Ectodermal cell (in vitro differentiated cells): ENCODE results near the gene SIRPB1.
"Not testable (repeated sequence)": the region's sequence is repeated elsewhere in the genome, so short reads cannot be mapped to it uniquely, and the experiment has no call there.

Source experiments
- H3K27ac ChIP-seq: 2 replicates; pipeline ENCODE4 v1.7.0; 2013; ENCODE audit warnings: mild to moderate bottlenecking, low read depth, low read length; ENCODE audit not compliant: insufficient read depth, poor library complexity, severe bottlenecking
- H3K27me3 ChIP-seq: 2 replicates; pipeline ENCODE4 v1.7.0; 2013; ENCODE audit warnings: mild to moderate bottlenecking, low read length; ENCODE audit not compliant: insufficient read depth, control insufficient read depth, poor library complexity, severe bottlenecking
- H3K36me3 ChIP-seq: one replicate; pipeline ENCODE4 v1.7.0; 2013; ENCODE audit warnings: low read length; ENCODE audit not compliant: control insufficient read depth, insufficient read depth
- H3K4me1 ChIP-seq: one replicate; pipeline ENCODE4 v1.7.0; 2013; ENCODE audit warnings: low read length; ENCODE audit not compliant: control insufficient read depth, insufficient read depth
- H3K4me3 ChIP-seq: 2 replicates; pipeline ENCODE4 v1.7.0; 2013; ENCODE audit warnings: low read depth, low read length, control low read depth; ENCODE audit not compliant: insufficient read depth
- H3K9me3 ChIP-seq: 2 replicates; pipeline ENCODE4 v1.7.0; 2013; ENCODE audit warnings: mild to moderate bottlenecking, low read length, moderate library complexity; ENCODE audit not compliant: control insufficient read depth
- WGBS, 2 experiments: methylation state at CpG; one replicate each; pipeline ENCODE4 v1.1.7; 2013; ENCODE audit warnings: missing lambda C conversion rate in 2 of 2; 5-methylcytosine and 5-hydroxymethylcytosine counted together

SIRPB1 gene

DNA sequence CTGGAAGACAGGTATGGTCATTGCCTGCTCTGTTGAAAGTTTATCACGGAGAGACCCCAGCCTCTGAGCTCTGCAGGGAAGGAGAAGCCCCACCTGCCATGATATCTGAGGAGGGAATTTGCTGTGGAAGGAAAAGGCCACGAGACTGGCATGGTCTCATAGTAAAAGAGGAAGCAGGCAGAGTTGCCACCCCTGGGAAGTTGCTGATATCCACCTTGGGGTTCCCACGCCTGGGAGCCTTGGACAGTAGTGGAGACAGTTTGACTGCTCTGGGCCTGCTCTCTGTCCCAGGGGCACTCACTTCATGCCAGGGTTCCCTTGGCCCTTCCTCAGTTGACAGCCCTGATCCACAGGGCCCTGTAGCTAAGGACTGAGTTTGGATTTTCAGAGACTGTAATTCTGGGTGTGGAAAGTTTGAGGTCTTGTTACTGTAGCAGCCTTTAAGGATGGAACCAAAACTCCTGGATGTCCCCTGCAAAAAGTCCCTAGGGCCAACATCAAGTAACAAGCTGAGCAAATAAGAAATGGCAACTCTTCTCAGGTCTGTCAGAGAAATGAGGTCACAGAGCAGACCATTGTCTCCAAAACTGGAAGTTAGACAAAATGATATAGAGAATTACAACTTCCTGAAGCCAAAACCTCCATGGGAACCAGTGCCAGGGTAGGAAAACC, 6.9 kb upstream of the SIRPB1 start:
- no peak overlapping the region for H3K27ac ChIP-seq
- H3K4me3 ChIP-seq = no peak overlapping the region
- no peaks in the 10 kb centered on the region for H3K36me3 ChIP-seq
- 92 to 93% methylated on average over 3 of the region's 3 CpGs for WGBS, 2 experiments
- no peaks in the 10 kb centered on the region for H3K27me3 ChIP-seq
- H3K9me3 ChIP-seq = no peaks in the 10 kb centered on the region
- H3K4me1 ChIP-seq = no peaks in the 10 kb centered on the region

DNA sequence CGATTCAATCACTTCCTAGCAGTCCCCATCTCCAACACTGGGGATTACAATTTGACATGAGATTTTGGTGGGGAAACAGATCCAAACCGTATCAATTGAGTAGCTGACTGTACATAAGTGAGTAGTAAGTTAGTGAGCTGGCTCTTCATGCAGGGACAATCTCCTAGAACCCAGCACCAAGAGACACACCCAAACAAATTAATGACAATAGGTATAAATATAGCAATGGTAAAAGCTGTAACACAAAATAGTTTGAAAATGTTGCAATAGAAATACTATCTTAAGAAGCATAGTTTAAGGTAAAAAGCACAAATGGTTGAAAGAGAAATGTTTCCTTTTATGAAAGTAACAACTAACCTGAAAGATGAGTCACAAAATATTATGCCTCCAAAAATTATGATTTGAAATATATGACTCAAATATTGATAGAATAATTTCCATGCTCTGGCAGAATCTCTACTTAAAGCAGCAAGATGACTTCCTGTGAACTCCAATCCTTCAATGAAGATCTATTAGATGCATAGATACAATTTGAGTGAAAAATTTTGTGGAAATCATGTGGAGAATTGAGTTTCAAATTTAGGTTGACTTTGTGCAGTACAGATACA, 5.4 kb upstream of the SIRPB1 start:
- Histone ChIP-seq H3K36me3 (no peaks in the 10 kb centered on the region), H3K27me3 (no peaks in the 10 kb centered on the region), H3K4me1 (no peaks in the 10 kb centered on the region), H3K9me3 (no peaks in the 10 kb centered on the region), H3K4me3 (no peak overlapping the region), H3K27ac (no peak overlapping the region)
- WGBS, 2 experiments = 86 to 100% methylated on average over 2 of the region's 2 CpGs

DNA sequence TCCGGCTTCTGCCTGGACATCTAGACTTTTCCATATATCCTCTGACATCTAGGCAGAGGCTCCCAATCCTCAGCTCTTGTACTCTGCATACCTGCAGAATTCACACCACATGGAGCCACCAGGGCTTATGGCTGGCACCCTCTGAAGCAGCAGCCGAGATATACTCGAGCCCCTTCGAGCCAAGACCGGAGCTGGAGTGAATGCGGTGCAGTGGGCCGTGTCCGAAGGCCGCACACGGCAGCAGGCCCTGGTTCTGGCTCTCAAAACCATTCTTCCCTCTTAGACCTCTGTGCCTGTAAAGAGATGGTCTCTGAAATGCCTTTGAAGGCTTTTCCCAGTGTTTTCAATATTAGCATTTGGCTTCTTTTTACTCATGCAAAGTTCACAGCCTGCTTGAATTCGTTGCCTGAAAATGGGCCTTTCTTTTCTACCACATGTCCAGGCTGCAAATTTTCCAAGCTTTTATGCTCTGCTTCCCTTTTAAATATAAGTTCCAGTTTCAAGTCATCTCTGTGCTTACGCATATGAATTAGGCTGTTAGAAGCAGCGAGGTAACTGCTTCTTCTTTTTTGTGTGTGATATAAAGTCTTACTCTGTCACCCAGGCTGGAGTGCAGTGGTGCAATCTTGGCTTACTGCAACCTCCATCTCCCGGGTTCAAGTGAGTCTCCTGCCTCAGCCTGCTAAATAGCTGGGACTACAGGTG, 3.8 kb upstream of the SIRPB1 start:
- no peaks in the 10 kb centered on the region for H3K9me3 ChIP-seq
- H3K27ac ChIP-seq = no peak overlapping the region
- no peaks in the 10 kb centered on the region for H3K36me3 ChIP-seq
- H3K4me3 ChIP-seq = no peak overlapping the region
- no peaks in the 10 kb centered on the region for H3K27me3 ChIP-seq
- H3K4me1 ChIP-seq = no peaks in the 10 kb centered on the region
- 91 to 92% methylated on average over 14 of the region's 14 CpGs for WGBS, 2 experiments

DNA sequence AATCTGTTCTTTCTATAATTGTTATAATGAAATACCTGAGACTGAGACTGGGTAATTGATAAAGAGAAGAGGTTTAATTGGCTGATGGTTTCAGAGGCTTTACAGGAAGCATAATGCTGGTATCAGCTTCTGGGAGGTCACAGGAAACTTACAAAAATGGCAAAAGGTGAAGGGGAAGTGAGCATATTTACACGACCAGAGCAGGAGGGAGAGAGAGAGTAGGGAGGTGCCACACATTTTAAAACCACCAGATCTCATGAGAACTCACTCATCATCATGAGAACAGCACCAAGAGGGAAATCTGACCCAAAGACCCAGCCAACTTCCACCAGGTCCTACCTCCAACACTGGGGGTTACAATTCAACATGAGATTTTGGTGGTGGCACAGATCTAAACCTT, 2.6 kb upstream of the SIRPB1 start:
- 71% methylated on average over 1 of the region's 1 CpG; no CpG with 5 or more reads in 1 of the 2 experiments for WGBS, 2 experiments
- Histone ChIP-seq H3K4me3 (no peak overlapping the region), H3K27ac (no peak overlapping the region), H3K9me3 (no peaks in the 10 kb centered on the region), H3K36me3 (no peaks in the 10 kb centered on the region), H3K27me3 (no peaks in the 10 kb centered on the region), H3K4me1 (no peaks in the 10 kb centered on the region)

DNA sequence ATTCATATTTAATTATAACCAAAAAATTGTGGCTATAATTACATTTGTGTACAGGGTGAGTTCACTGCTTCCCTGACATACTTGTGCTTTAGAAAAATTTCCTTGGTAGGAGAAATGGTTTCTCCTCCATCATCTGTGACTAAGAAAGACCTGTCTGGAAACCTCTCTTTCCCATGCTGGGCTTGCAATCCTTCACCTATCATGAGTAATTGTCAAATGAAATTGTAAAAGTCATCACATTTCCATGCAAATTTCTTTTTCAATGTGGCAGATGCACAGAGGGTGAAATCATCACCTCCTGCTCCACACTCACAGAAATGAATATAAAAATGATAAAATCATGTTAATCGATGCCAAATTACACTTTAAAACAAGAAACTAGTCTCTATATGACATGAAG, 1.5 kb upstream of the SIRPB1 start:
- WGBS, 2 experiments = 90% methylated on average over 1 of the region's 1 CpG; no CpG with 5 or more reads in 1 of the 2 experiments

DNA sequence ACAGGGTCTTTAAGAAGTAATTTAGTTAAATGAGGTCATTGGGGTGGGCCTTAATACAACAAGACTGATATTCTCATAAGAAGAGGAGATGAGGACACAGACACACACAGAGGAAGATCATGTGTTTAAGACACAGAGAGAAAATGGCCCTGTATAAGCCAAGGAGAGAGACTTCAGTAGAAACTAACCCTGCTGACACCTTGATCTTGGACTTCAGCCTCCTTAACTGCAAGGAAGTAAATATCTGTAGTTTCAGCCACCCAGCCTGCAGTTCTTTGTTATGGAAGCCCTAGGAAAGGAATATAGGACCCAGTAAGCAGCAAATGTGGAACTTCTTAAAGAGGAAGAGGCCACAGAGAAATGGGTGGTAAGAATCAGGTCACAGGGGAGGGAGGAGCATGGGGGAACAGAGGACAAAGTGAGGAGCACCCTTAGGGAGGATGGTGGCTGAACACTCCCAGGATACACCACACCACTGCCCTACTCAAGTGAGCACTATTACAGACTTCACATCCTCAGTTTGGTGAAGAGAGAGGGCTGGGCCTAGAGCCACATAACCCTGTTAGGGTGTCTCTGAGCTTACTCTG, 762 bp downstream of the SIRPB1 start:
- Histone ChIP-seq H3K9me3 (no peaks in the 10 kb centered on the region), H3K27ac (no peak overlapping the region), H3K4me3 (no peak overlapping the region), H3K4me1 (no peaks in the 10 kb centered on the region), H3K27me3 (no peaks in the 10 kb centered on the region), H3K36me3 (no peaks in the 10 kb centered on the region)

More for the DNA sequence above, 1.5 kb upstream of the SIRPB1 start:
- Histone ChIP-seq H3K27ac (no peak overlapping the region), H3K27me3 (no peaks in the 10 kb centered on the region), H3K9me3 (no peaks in the 10 kb centered on the region), H3K36me3 (no peaks in the 10 kb centered on the region), H3K4me3 (no peak overlapping the region), H3K4me1 (no peaks in the 10 kb centered on the region)

DNA sequence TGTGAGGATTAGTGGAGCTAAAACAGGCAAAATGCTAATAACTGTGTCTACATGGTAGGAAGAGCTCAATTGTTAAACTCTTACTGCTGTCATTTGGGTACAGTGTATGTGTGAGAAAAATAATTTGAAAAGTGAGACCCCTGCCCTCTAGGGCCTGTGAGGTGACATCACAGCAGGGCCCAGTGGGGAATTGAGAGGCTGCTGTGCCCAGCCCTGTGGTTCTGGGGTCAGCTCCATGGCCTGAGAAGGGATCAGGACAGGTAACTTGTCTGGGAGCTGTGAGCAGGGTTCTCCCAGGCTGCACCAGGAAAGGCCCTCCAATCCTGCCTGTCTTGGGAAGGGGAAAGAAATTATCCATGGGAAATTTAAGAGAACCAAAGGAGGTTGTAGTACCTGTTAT, 1.3 kb downstream of the SIRPB1 start:
- Histone ChIP-seq H3K4me1 (no peaks in the 10 kb centered on the region), H3K27ac (no peak overlapping the region), H3K4me3 (no peak overlapping the region), H3K9me3 (no peaks in the 10 kb centered on the region), H3K27me3 (no peaks in the 10 kb centered on the region), H3K36me3 (no peaks in the 10 kb centered on the region)

DNA sequence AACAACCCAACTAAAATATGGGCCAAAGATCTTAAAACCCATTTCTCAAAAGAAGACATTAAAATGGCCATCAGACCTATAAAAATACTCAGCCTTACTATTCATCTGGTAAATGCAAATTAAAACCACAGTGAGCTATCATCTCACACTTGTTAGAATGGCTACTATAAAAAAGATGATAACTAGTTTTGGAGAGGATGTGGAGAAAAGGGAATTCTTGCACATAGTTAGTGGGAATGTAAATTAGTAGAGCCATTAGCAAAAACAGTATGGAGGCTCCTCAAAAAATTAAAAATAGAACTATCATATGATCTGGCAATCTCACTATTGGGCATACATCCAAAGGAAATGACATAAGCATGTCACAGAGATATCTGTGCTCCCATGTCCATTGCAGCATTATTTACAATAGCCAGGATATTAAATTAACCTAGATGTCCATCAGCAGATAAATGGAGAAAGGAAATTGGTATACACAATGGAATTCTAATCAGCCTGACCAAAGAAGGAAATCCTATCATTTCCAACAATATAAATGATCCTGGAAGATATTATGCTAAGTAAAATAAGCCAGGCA, 2.9 kb downstream of the SIRPB1 start:
- no peaks in the 10 kb centered on the region for H3K36me3 ChIP-seq
- no peak overlapping the region for H3K4me3 ChIP-seq
- no peaks in the 10 kb centered on the region for H3K4me1 ChIP-seq
- no peaks in the 10 kb centered on the region for H3K27me3 ChIP-seq
- no peaks in the 10 kb centered on the region for H3K9me3 ChIP-seq
- H3K27ac ChIP-seq = no peak overlapping the region

DNA sequence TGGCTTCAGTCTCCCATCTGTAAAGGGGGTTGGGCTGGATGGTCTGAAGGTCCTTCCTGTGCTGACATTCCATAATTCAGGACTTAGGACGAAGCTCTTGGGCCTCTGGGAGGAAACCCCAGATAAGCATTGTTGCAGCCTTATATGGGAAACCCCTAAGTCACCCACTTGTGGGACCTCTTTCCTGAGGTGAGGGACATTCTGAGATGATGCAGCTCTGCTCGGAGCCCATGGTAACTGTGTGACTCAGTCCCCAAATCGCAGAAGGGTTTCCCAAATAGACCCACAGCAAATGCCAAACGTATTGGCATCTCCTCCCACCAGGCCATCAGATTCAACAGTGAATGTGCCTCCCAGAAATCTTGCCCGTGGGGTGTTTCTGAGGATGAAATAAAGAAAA, 9.4 kb downstream of the SIRPB1 start:
- no CpG with 5 or more reads among the region's 5 CpGs for WGBS, 2 experiments
- not testable (repeated sequence) for H3K27ac ChIP-seq, H3K27me3 ChIP-seq, H3K36me3 ChIP-seq, H3K4me1 ChIP-seq, H3K9me3 ChIP-seq, H3K4me3 ChIP-seq

DNA sequence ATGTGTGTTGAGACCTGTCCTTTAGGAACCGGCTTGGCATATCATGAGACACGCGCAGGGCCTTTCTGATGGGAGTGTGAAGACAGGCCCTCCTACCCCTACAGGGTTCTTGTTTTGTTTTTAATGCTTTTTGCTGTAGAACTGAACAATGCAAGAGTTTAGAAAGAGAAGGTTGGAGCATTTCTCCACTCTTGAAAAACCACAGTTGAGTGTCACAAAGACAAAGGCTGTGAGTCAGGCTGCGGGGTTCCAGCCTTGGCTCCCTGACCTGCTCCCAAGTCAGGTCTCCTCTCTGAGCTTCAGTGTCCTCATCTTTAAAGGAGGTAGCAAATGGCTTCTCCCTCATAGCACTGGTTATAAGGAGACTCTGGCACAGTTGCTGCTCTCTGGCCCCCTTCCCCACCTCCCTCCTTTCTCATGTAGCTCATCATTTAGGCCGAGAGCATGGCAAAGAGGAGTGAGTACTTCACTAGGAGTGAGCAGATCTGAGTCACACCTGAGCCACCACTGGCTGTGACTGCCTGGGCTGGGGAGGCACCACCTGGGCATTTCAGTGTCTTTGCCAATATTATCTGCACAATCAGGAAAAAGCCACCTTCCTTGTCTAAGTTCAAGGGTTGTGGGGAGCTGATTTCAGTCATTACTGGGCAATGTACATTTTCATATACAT, 11.0 kb downstream of the SIRPB1 start:
- not testable (repeated sequence) for H3K9me3 ChIP-seq, H3K36me3 ChIP-seq, H3K4me3 ChIP-seq, H3K27ac ChIP-seq, H3K4me1 ChIP-seq, H3K27me3 ChIP-seq
- WGBS, 2 experiments = no CpG with 5 or more reads among the region's 5 CpGs
